ENCODE measurements around the gene KRTAP21-2.

DNA sequence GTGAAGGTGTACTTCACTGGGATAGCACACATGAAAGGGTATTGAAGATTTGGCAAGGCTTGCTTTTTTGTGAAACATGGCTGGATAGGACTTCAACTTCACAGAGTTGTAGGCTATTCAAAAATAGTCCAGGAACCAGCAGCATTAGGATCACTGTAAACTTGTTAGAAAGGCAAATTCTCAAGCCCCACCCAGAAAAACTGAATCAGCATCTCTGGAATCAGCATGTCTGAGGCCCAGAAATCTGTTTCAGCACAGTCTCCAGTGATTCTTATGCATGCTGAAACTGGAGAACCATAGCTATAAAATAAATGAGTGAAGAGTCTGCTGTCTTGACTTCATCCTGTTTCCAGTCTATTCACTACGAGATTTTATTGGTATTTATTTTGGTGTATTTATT lies 20.3 kb downstream of the KRTAP21-2 start:
- TF ChIP-seq, protein P1, sequence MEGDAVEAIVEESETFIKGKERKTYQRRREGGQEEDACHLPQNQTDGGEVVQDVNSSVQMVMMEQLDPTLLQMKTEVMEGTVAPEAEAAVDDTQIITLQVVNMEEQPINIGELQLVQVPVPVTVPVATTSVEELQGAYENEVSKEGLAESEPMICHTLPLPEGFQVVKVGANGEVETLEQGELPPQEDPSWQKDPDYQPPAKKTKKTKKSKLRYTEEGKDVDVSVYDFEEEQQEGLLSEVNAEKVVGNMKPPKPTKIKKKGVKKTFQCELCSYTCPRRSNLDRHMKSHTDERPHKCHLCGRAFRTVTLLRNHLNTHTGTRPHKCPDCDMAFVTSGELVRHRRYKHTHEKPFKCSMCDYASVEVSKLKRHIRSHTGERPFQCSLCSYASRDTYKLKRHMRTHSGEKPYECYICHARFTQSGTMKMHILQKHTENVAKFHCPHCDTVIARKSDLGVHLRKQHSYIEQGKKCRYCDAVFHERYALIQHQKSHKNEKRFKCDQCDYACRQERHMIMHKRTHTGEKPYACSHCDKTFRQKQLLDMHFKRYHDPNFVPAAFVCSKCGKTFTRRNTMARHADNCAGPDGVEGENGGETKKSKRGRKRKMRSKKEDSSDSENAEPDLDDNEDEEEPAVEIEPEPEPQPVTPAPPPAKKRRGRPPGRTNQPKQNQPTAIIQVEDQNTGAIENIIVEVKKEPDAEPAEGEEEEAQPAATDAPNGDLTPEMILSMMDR (IDR thresholded peaks at IDR 0.05; ENCODE audit: low read depth, low read length, poor library complexity, severe bottlenecking): no peak
- TF ChIP-seq EZH2phosphoT487 (IDR thresholded peaks at IDR 0.05; ENCODE audit: borderline replicate concordance, low read length): no peak

All from DOHH2 (cell line).